ENCODE data around the gene BICRAL.

DNA sequence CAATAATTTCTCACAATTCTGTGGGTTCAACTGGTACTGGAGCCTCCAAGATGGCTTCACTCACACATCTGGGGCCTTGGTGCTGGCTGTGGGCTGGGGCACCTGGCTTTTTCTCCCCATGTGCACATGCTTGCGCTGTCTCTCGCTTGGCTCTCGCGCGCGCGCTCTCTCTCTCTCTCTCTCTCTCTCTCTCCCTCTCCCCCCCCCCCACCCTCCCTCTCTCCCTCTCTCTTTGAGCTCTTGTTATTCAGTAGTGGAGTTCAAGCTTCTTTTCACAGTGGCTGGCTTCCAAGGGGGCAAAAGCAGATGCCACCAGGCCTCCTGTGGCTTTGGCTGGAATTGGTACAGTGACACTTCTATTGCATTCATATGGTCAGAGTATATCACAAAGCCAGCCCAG is 25.1 kb upstream of the BICRAL start:
- TF ChIP-seq POLR2A (IDR thresholded peaks at IDR 0.05) (no peak), POLR2AphosphoS5 (IDR thresholded peaks at IDR 0.05) (no peak)
- TF ChIP-seq, protein P1, sequence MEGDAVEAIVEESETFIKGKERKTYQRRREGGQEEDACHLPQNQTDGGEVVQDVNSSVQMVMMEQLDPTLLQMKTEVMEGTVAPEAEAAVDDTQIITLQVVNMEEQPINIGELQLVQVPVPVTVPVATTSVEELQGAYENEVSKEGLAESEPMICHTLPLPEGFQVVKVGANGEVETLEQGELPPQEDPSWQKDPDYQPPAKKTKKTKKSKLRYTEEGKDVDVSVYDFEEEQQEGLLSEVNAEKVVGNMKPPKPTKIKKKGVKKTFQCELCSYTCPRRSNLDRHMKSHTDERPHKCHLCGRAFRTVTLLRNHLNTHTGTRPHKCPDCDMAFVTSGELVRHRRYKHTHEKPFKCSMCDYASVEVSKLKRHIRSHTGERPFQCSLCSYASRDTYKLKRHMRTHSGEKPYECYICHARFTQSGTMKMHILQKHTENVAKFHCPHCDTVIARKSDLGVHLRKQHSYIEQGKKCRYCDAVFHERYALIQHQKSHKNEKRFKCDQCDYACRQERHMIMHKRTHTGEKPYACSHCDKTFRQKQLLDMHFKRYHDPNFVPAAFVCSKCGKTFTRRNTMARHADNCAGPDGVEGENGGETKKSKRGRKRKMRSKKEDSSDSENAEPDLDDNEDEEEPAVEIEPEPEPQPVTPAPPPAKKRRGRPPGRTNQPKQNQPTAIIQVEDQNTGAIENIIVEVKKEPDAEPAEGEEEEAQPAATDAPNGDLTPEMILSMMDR (IDR thresholded peaks at IDR 0.05 in 8 of 11, conservative IDR thresholded peaks at IDR 0.05 in 3 of 11), result no peak

Measured in spleen (tissue), 7 donors.